Subcutaneous abdominal adipose tissue (tissue), 5 donors: Measurements from ENCODE around the gene ERAS.
"Not testable (repeated sequence)": the region's sequence is repeated elsewhere in the genome, so short reads cannot be mapped to it uniquely, and the experiment has no call there.

Experiments used
- H3K27ac ChIP-seq: one replicate; pipeline ENCODE4 v1.7.0; 2013; ENCODE audit warnings: low read depth, mild to moderate bottlenecking, inconsistent platforms, low read length, moderate library complexity
- H3K27me3 ChIP-seq, 5 donors: one replicate each; pipeline ENCODE4 v1.7.0; 2013; ENCODE audit warnings: low read length in 5 of 5, inconsistent platforms in 1 of 5; ENCODE audit not compliant: control insufficient read depth in 5 of 5, insufficient read depth in 4 of 5
- H3K36me3 ChIP-seq, 5 donors: one replicate each; pipeline ENCODE4 v1.7.0; 2013; ENCODE audit warnings: low read length in 5 of 5; ENCODE audit not compliant: control insufficient read depth in 5 of 5, insufficient read depth in 5 of 5
- H3K4me1 ChIP-seq, 5 donors: one replicate each; pipeline ENCODE4 v1.7.0; 2013; ENCODE audit warnings: low read length in 5 of 5, mild to moderate bottlenecking in 3 of 5, moderate library complexity in 1 of 5; ENCODE audit not compliant: control insufficient read depth in 5 of 5, insufficient read depth in 5 of 5
- H3K4me3 ChIP-seq, 5 donors: one replicate each; pipeline ENCODE4 v1.7.0; 2013; ENCODE audit warnings: low read length in 5 of 5, low read depth in 1 of 5
- H3K9ac ChIP-seq, 5 donors: one replicate each; pipeline ENCODE4 v1.7.0; 2013; ENCODE audit warnings: low read length in 5 of 5, mild to moderate bottlenecking in 4 of 5, moderate library complexity in 3 of 5
- H3K9me3 ChIP-seq, 5 donors: one replicate each; pipeline ENCODE4 v1.7.0; 2013; ENCODE audit warnings: low read length in 5 of 5; ENCODE audit not compliant: control insufficient read depth in 5 of 5
- donor health status: healthy.
- donor health status: healthy.
- donor health status: healthy.
- donor health status: healthy.
- donor health status: healthy.

Gene ERAS

GRCh38 chrX:48816014-48816810, 10.1 kb upstream of the ERAS start:
- peaks cover 0 to 60% (median 44%) of the 10 kb centered on the region in 5 donors for H3K36me3 ChIP-seq
- H3K27me3 ChIP-seq = peaks cover 0 to 11% (median 6%) of the 10 kb centered on the region in 5 donors
- H3K27ac ChIP-seq = no peak overlapping the region
- no peak overlapping the region for H3K9ac ChIP-seq
- no peak overlapping the region for H3K4me3 ChIP-seq
- no peaks in the 10 kb centered on the region for H3K4me1 ChIP-seq
- H3K9me3 ChIP-seq = no peaks in the 10 kb centered on the region

GRCh38 chrX:48818098-48818497, 8.2 kb upstream of the ERAS start:
- Histone ChIP-seq H3K9me3 (no peaks in the 10 kb centered on the region), H3K27me3 (peaks cover 0 to 15% (median 11%) of the 10 kb centered on the region in 5 donors), H3K36me3 (peaks cover 0 to 67% (median 47%) of the 10 kb centered on the region in 5 donors), H3K4me3 (no peak overlapping the region), H3K9ac (no peak overlapping the region), H3K27ac (no peak overlapping the region), H3K4me1 (no peaks in the 10 kb centered on the region)

- Histone ChIP-seq H3K27me3 (peaks cover 0 to 19% (median 14%) of the 10 kb centered on the region in 5 donors), H3K9ac (no peak overlapping the region), H3K9me3 (no peaks in the 10 kb centered on the region), H3K36me3 (peaks cover 0 to 75% (median 54%) of the 10 kb centered on the region in 5 donors), H3K4me3 (no peak overlapping the region), H3K4me1 (no peaks in the 10 kb centered on the region), H3K27ac (no peak overlapping the region)
Measured at GRCh38 chrX:48818866-48819265, 7.4 kb upstream of the ERAS start.

- peaks cover 0 to 23% (median 14%) of the 10 kb centered on the region in 5 donors for H3K27me3 ChIP-seq
- not testable (repeated sequence) for H3K9me3 ChIP-seq, H3K4me3 ChIP-seq, H3K27ac ChIP-seq, H3K4me1 ChIP-seq, H3K9ac ChIP-seq
- peaks cover 0 to 77% (median 58%) of the 10 kb centered on the region in 5 donors for H3K36me3 ChIP-seq
Measured at GRCh38 chrX:48819394-48819793, 6.9 kb upstream of the ERAS start.

GRCh38 chrX:48823053-48823452, 3.3 kb upstream of the ERAS start:
- no peak overlapping the region for H3K27ac ChIP-seq
- H3K27me3 ChIP-seq = peaks cover 0 to 21% (median 7%) of the 10 kb centered on the region in 5 donors
- no peak overlapping the region for H3K4me3 ChIP-seq
- H3K36me3 ChIP-seq = peaks cover 0 to 60% (median 44%) of the 10 kb centered on the region in 5 donors
- peaks cover 0 to 13% (median 5%) of the 10 kb centered on the region in 5 donors for H3K9me3 ChIP-seq
- no peaks in the 10 kb centered on the region for H3K4me1 ChIP-seq
- no peak overlapping the region for H3K9ac ChIP-seq

DNA sequence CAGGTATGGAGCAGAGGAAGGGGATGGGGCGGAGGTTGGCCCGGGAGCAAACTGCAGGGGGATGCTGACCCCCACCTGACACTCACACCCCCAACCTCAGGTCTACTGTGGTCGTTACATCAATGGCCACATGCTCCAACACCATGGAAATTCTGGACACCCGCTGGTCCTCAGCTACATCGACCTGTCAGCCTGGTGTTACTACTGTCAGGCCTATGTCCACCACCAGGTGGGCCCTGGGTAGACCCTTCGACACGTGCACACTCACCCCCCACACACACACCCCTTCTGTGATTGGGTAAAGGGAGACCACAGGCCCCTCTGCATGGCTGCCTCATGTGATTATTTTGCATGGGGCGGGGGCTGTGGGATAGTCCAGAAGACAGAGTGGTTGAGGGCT, 2.2 kb upstream of the ERAS start:
- peaks cover 0 to 13% (median 5%) of the 10 kb centered on the region in 5 donors for H3K9me3 ChIP-seq
- H3K27me3 ChIP-seq = peaks cover 0 to 25% (median 12%) of the 10 kb centered on the region in 5 donors
- no peaks in the 10 kb centered on the region for H3K4me1 ChIP-seq
- H3K4me3 ChIP-seq = no peak overlapping the region
- H3K36me3 ChIP-seq = peaks cover 0 to 50% (median 38%) of the 10 kb centered on the region in 5 donors
- no peak overlapping the region for H3K9ac ChIP-seq
- H3K27ac ChIP-seq = no peak overlapping the region

- peaks cover 13 to 46% (median 32%) of the 10 kb centered on the region in 5 donors for H3K27me3 ChIP-seq
- H3K4me1 ChIP-seq = peaks cover 0 to 6% (median 0%) of the 10 kb centered on the region in 5 donors
- H3K36me3 ChIP-seq = peaks cover 0 to 35% (median 28%) of the 10 kb centered on the region in 5 donors
- no peak overlapping the region for H3K27ac ChIP-seq
- H3K4me3 ChIP-seq = no peak overlapping the region
- H3K9ac ChIP-seq = no peak overlapping the region
- peaks cover 0 to 13% (median 5%) of the 10 kb centered on the region in 5 donors for H3K9me3 ChIP-seq
Measured at GRCh38 chrX:48826876-48827653, 752 bp downstream of the ERAS start.

DNA sequence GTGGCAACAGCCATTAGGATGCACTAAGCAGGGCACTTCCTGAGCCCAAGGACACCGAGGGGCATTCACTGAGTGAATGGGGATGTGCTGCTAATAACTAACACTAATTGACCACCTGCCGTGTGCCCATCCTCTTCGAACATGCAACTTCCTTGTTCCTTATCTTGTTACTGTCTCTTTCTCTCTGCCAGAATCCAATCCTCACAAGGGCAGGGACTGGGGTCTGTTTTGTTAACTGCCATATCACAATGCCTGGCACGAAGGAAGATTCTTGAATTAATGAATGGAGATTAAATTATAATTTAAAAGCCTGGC, 1.3 kb downstream of the ERAS start:
- Histone ChIP-seq H3K9me3 (peaks cover 0 to 13% (median 5%) of the 10 kb centered on the region in 5 donors), H3K4me1 (peaks cover 0 to 6% (median 0%) of the 10 kb centered on the region in 5 donors), H3K27ac (no peak overlapping the region), H3K9ac (no peak overlapping the region), H3K27me3 (peaks cover 13 to 44% (median 35%) of the 10 kb centered on the region in 5 donors), H3K36me3 (peaks cover 0 to 30% (median 24%) of the 10 kb centered on the region in 5 donors), H3K4me3 (no peak overlapping the region)

GRCh38 chrX:48829016-48829735, 2.9 kb downstream of the ERAS start:
- Histone ChIP-seq H3K36me3 (peaks cover 0 to 14% (median 8%) of the 10 kb centered on the region in 5 donors), H3K27ac (no peak overlapping the region), H3K9me3 (peaks cover 0 to 13% (median 5%) of the 10 kb centered on the region in 5 donors), H3K27me3 (peaks cover 13 to 40% (median 34%) of the 10 kb centered on the region in 5 donors), H3K4me3 (no peak overlapping the region), H3K9ac (no peak overlapping the region), H3K4me1 (peaks cover 0 to 6% (median 0%) of the 10 kb centered on the region in 5 donors)
